H1 (cell line): Measurements from ENCODE around the gene OPN5. TPM values are rescaled to one million over a fixed set of nuclear protein-coding genes. Genes with fewer than 3 reads are reported as not detected.

ENCODE experiments used
- CTCF ChIA-PET: fragments of 300-600 bp; sonication (Branson Sonifier 250); formaldehyde crosslinking; loops from one replicate; lab custom pipeline; 2021; ENCODE audit not compliant: partially characterized antibody; lab: Charles Lee
- POLR2A ChIA-PET: fragments of 300-600 bp; sonication (Branson Sonifier 250); formaldehyde crosslinking; loops from one replicate; lab custom pipeline; 2021; ENCODE audit warnings: inconsistent platforms; ENCODE audit not compliant: partially characterized antibody; lab: Charles Lee
- DNase-seq, 2 experiments: peaks; one replicate each; pipeline versions ENCODE4 v3.0.0 to v3.0.0-alpha.2; 2010 to 2022; ENCODE audit warnings: low spot score in 2 of 2, low read depth in 1 of 2, mixed read lengths in 1 of 2
- FAIRE-seq: peaks from 2 replicates; lab custom pipeline; 2011; peaks lifted over from hg19 to GRCh38; lab: Jason Lieb, UNC
- H2AFZ ChIP-seq: 2 replicates; pipeline ENCODE4 v1.8.1; 2012; ENCODE audit warnings: low read length, inconsistent platforms
- H2AK5ac ChIP-seq: 2 replicates; pipeline ENCODE4 v1.6.1; 2013; ENCODE audit warnings: low read depth, low read length
- H2BK120ac ChIP-seq: replicated peaks from 2 replicates; pipeline ENCODE3; 2013; ENCODE audit warnings: low read depth, low read length, inconsistent platforms
- H2BK12ac ChIP-seq: 2 replicates; pipeline ENCODE4 v1.6.1; 2013; ENCODE audit warnings: low read depth, low read length
- H2BK15ac ChIP-seq: 2 replicates; pipeline ENCODE4 v1.6.1; 2013; ENCODE audit warnings: low read length
- H2BK20ac ChIP-seq: 2 replicates; pipeline ENCODE4 v1.6.1; 2013; ENCODE audit warnings: low read length
- H2BK5ac ChIP-seq: 2 replicates; pipeline ENCODE4 v1.6.1; 2013; ENCODE audit warnings: low read depth, low read length
- H3K14ac ChIP-seq: 2 replicates; pipeline ENCODE4 v1.6.1; 2013; ENCODE audit warnings: inconsistent platforms; ENCODE audit not compliant: insufficient read length
- H3K18ac ChIP-seq: 2 replicates; pipeline ENCODE4 v1.6.1; 2013; ENCODE audit warnings: low read length; ENCODE audit errors: extremely low read depth
- H3K23ac ChIP-seq: 2 replicates; pipeline ENCODE4 v1.6.1; 2013; ENCODE audit warnings: inconsistent platforms; ENCODE audit not compliant: insufficient read length
- H3K23me2 ChIP-seq: 2 replicates; pipeline ENCODE4 v1.6.1; 2013; ENCODE audit warnings: low read depth, low read length
- H3K27ac ChIP-seq: 2 replicates; pipeline ENCODE4 v1.6.1; 2011; ENCODE audit warnings: low read depth, low read length, inconsistent platforms
- H3K27me3 ChIP-seq, 4 experiments: replicated peaks in 1 of 4; 1 replicate in 1 of 4; 2 replicates in 3 of 4; pipeline versions ENCODE4 v1.6.1 to v1.8.1; 2011 to 2013; ENCODE audit warnings: low read length in 3 of 4, mild to moderate bottlenecking in 3 of 4, inconsistent platforms in 2 of 4, mixed read lengths in 2 of 4, moderate library complexity in 1 of 4; ENCODE audit not compliant: control insufficient read depth in 3 of 4, insufficient read depth in 3 of 4; ENCODE audit errors: extremely low read depth in 1 of 4
- H3K36me3 ChIP-seq, 4 experiments: 2 replicates each; pipeline versions ENCODE4 v1.6.1 to v1.8.1; 2011 to 2013; ENCODE audit warnings: mild to moderate bottlenecking in 4 of 4, low read length in 3 of 4, moderate library complexity in 2 of 4, control low read depth in 1 of 4, inconsistent platforms in 1 of 4; ENCODE audit not compliant: insufficient read depth in 4 of 4, control insufficient read depth in 2 of 4
- H3K4ac ChIP-seq: replicated peaks from 2 replicates; pipeline ENCODE3; 2013; ENCODE audit warnings: low read length, low read depth, mixed read lengths, inconsistent platforms; ENCODE audit not compliant: insufficient read length
- H3K4me1 ChIP-seq, 4 experiments: replicated peaks in 1 of 4; 1 replicate in 1 of 4; 2 replicates in 3 of 4; pipeline versions ENCODE4 v1.6.1 to v1.8.1; 2011 to 2013; ENCODE audit warnings: low read length in 3 of 4, inconsistent platforms in 2 of 4, mixed read lengths in 1 of 4; ENCODE audit not compliant: insufficient read depth in 4 of 4, control insufficient read depth in 3 of 4
- H3K4me2 ChIP-seq, 2 experiments: 2 replicates each; pipeline versions ENCODE4 v1.6.1 to v1.8.1; 2011 to 2013; ENCODE audit warnings: low read depth in 2 of 2, low read length in 2 of 2, control low read depth in 1 of 2, inconsistent platforms in 1 of 2, mild to moderate bottlenecking in 1 of 2; ENCODE audit not compliant: insufficient read depth in 1 of 2
- H3K4me3 ChIP-seq, 4 experiments: fragments of 200-600, 300-600 bp in 1 of 4; sonication (generic), shearing (Covaris generic), sonication (Bioruptor Twin) in 1 of 4; 2 replicates each; pipeline versions ENCODE4 v1.5.1 to v1.8.1; 2011 to 2016; ENCODE audit warnings: low read length in 4 of 4, low read depth in 3 of 4, control low read depth in 2 of 4, inconsistent platforms in 2 of 4, mild to moderate bottlenecking in 2 of 4, mixed read lengths in 1 of 4, moderate library complexity in 1 of 4; ENCODE audit not compliant: insufficient read depth in 2 of 4; ENCODE audit errors: extremely low read depth in 1 of 4
- H3K56ac ChIP-seq: replicated peaks from 2 replicates; pipeline ENCODE3; 2013; ENCODE audit warnings: low read depth, mild to moderate bottlenecking, mixed read lengths, low read length, inconsistent platforms; ENCODE audit not compliant: insufficient read length
- H3K79me1 ChIP-seq: 2 replicates; pipeline ENCODE4 v1.6.1; 2013; ENCODE audit warnings: low read depth, low read length, control low read depth
- H3K79me2 ChIP-seq, 2 experiments: 2 replicates each; pipeline versions ENCODE4 v1.6.1 to v1.8.1; 2012 to 2013; ENCODE audit warnings: low read length in 2 of 2, mild to moderate bottlenecking in 2 of 2, inconsistent platforms in 1 of 2; ENCODE audit not compliant: insufficient read depth in 2 of 2, control insufficient read depth in 1 of 2
- H3K9ac ChIP-seq, 4 experiments: replicated peaks in 1 of 4; 1 replicate in 1 of 4; 2 replicates in 3 of 4; pipeline versions ENCODE4 v1.6.1 to v1.8.1; 2011 to 2013; ENCODE audit warnings: low read depth in 3 of 4, low read length in 3 of 4, control low read depth in 2 of 4, mild to moderate bottlenecking in 2 of 4, moderate library complexity in 2 of 4, inconsistent platforms in 1 of 4; ENCODE audit errors: extremely low read depth in 1 of 4
- H3K9me3 ChIP-seq, 2 experiments: 2 replicates each; pipeline versions ENCODE4 v1.6.1 to v1.8.1; 2012 to 2013; ENCODE audit warnings: mild to moderate bottlenecking in 2 of 2, moderate library complexity in 2 of 2, control low read depth in 1 of 2, inconsistent platforms in 1 of 2, low read depth in 1 of 2, low read length in 1 of 2, mixed read lengths in 1 of 2; ENCODE audit not compliant: insufficient read depth in 2 of 2
- H4K20me1 ChIP-seq, 2 experiments: replicated peaks in 1 of 2; 2 replicates each; pipeline versions ENCODE3 to v1.8.1; 2011 to 2013; ENCODE audit warnings: inconsistent platforms in 2 of 2, low read length in 2 of 2, mild to moderate bottlenecking in 1 of 2; ENCODE audit not compliant: insufficient read depth in 2 of 2, control insufficient read depth in 1 of 2
- H4K5ac ChIP-seq: 2 replicates; pipeline ENCODE4 v1.6.1; 2013; ENCODE audit warnings: low read length, low read depth, mixed read lengths, inconsistent platforms; ENCODE audit not compliant: insufficient read length
- H4K8ac ChIP-seq: 2 replicates; pipeline ENCODE4 v1.8.0; 2013; ENCODE audit warnings: mild to moderate bottlenecking, moderate library complexity, low read length, inconsistent platforms; ENCODE audit not compliant: insufficient read depth; ENCODE audit errors: extremely low read depth
- H4K91ac ChIP-seq: replicated peaks from 2 replicates; pipeline ENCODE3; 2013; ENCODE audit warnings: low read length, mixed read lengths, inconsistent platforms; ENCODE audit not compliant: insufficient read length
- CHD1 ChIP-seq: IDR thresholded peaks from 2 replicates; pipeline ENCODE4 v1.6.1; 2012; ENCODE audit warnings: low read depth, low read length, improper control_type of control experiment
- CREB1 ChIP-seq: IDR thresholded peaks from 2 replicates; pipeline ENCODE4 v1.6.1; 2012; ENCODE audit warnings: inconsistent platforms
- GTF2F1 ChIP-seq: IDR thresholded peaks from 2 replicates; pipeline ENCODE4 v1.6.1; 2012; ENCODE audit warnings: low read depth, low read length, improper control_type of control experiment, borderline replicate concordance
- RXRA ChIP-seq: IDR thresholded peaks from 2 replicates; pipeline ENCODE4 v1.6.1; 2011; ENCODE audit warnings: low read depth, mild to moderate bottlenecking, low read length, moderate library complexity; ENCODE audit not compliant: insufficient read depth
- SP1 ChIP-seq: IDR thresholded peaks from 2 replicates; pipeline ENCODE4 v1.6.1; 2011; ENCODE audit warnings: low read depth, low read length
- TAF7 ChIP-seq: optimal IDR thresholded peaks from 2 replicates; pipeline ENCODE3; 2011; ENCODE audit warnings: low read depth, mild to moderate bottlenecking, inconsistent platforms, low read length, moderate library complexity, borderline replicate concordance
- USF2 ChIP-seq: IDR thresholded peaks from 2 replicates; pipeline ENCODE4 v1.6.1; 2011; ENCODE audit warnings: low read length, improper control_type of control experiment
- WGBS, 2 experiments: shearing (Covaris generic) in 1 of 2; methylation state at CpG; one replicate each; pipeline versions ENCODE4 v1.1.6 to v1.1.7; 2013 to 2015; ENCODE audit warnings: low lambda C conversion rate in 2 of 2, mixed read lengths in 2 of 2, inconsistent platforms in 1 of 2, low coverage in 1 of 2, missing lambda C conversion rate in 1 of 2; ENCODE audit not compliant: insufficient replicate concordance in 2 of 2, insufficient coverage in 1 of 2, insufficient read length in 1 of 2; ENCODE audit errors: extremely low coverage in 1 of 2, missing lambda C conversion rate in 1 of 2; 5-methylcytosine and 5-hydroxymethylcytosine counted together
- polyA plus RNA-seq, 7 experiments: library from polyadenylated mRNA; depleted of rRNA in 3 of 7; stranded (reverse) in 5 of 7; unstranded in 2 of 7; fragments of >200 nt in 5 of 7; fragments of 200-250 nt in 2 of 7; gene quantifications; 1 replicate in 5 of 7; 2 replicates in 1 of 7; 4 replicates in 1 of 7; pipeline versions ENCODE4 v1.2.1 to v1.2.3, GENCODE V29; 2011 to 2013; ENCODE audit warnings: missing spikeins in 2 of 7, mixed read lengths in 2 of 7
- total RNA-seq: library from RNA; stranded (reverse); fragmentation: NEBNext Ultra II Directional; extraction: Animal tissue kit (Norgen Biotek cat#: 25700); gene quantifications from 2 replicates; pipeline ENCODE4 v1.2.1, GENCODE V29; 2021
- TF ChIP-seq, protein P1 (sequence below), 3 experiments: IDR thresholded peaks; 1 replicate in 2 of 3; 2 replicates in 1 of 3; pipeline versions ENCODE4 v1.5.1 to v1.6.1; 2011; ENCODE audit warnings: low read length in 3 of 3, mild to moderate bottlenecking in 3 of 3, inconsistent platforms in 2 of 3, low read depth in 1 of 3, moderate library complexity in 1 of 3; ENCODE audit not compliant: insufficient read depth in 1 of 3; ENCODE audit errors: control extremely low read depth in 1 of 3

OPN5 gene
- total and polyA plus RNA-seq, 2 of the 8 experiments (the other 6 are each of a cell fraction or from before 2014, with no cell fraction given): not detected

DNA sequence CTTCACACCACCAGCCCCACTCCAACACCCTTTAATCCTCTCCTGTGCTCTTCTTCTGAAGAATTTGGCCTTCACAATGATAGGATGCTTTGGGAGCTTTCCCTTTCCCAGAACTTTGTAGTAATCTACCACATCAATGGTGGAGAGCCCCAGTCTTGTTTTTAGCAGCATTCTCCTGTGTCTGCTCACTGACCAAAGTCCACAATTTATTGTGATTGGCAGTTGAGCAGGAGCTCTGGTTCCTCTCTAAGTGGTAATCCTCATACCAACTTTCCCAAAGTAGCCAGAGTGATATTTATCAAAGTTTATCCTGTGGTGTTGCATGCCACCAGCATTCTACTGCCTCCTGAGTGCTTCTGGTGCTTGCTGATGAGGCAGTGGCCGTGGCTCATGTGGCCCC lies 29.0 kb upstream of the OPN5 start:
- Histone ChIP-seq H3K27ac (no peak overlapping the region), H2BK5ac (no peak overlapping the region), H3K79me2 (no peaks in the 10 kb centered on the region), H3K9ac (no peak overlapping the region), H2BK12ac (no peak overlapping the region), H3K79me1 (no peaks in the 10 kb centered on the region), H3K4me3 (no peak overlapping the region), H3K14ac (no peak overlapping the region), H4K5ac (no peak overlapping the region), H3K18ac (no peak overlapping the region), H2BK20ac (no peak overlapping the region), H3K27me3 (no peaks in the 10 kb centered on the region), H3K56ac (no peak overlapping the region), H3K4me2 (no peak overlapping the region), H3K36me3 (no peaks in the 10 kb centered on the region), H3K23ac (no peak overlapping the region), H4K8ac (no peak overlapping the region), H2AFZ (no peak overlapping the region), H4K91ac (no peak overlapping the region), H2BK120ac (no peak overlapping the region), H2BK15ac (no peak overlapping the region), H3K9me3 (no peaks in the 10 kb centered on the region), H3K23me2 (no peaks in the 10 kb centered on the region), H4K20me1 (no peaks in the 10 kb centered on the region), H3K4me1 (no peaks in the 10 kb centered on the region), H2AK5ac (no peak overlapping the region), H3K4ac (no peak overlapping the region)
- ChIA-PET POLR2A (no interaction called here), CTCF (no interaction called here)
- DNase-seq (no peak), FAIRE-seq (no peak)
- 88% methylated on average over 1 of the region's 1 CpG; no CpG with 5 or more reads in 1 of the 2 experiments for WGBS, 2 experiments
- TF ChIP-seq CREB1 (no peak), CHD1 (no peak), GTF2F1 (no peak), USF2 (no peak), SP1 (no peak), RXRA (no peak), TAF7 (no peak)
- TF ChIP-seq, protein P1, sequence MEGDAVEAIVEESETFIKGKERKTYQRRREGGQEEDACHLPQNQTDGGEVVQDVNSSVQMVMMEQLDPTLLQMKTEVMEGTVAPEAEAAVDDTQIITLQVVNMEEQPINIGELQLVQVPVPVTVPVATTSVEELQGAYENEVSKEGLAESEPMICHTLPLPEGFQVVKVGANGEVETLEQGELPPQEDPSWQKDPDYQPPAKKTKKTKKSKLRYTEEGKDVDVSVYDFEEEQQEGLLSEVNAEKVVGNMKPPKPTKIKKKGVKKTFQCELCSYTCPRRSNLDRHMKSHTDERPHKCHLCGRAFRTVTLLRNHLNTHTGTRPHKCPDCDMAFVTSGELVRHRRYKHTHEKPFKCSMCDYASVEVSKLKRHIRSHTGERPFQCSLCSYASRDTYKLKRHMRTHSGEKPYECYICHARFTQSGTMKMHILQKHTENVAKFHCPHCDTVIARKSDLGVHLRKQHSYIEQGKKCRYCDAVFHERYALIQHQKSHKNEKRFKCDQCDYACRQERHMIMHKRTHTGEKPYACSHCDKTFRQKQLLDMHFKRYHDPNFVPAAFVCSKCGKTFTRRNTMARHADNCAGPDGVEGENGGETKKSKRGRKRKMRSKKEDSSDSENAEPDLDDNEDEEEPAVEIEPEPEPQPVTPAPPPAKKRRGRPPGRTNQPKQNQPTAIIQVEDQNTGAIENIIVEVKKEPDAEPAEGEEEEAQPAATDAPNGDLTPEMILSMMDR (IDR thresholded peaks at IDR 0.05; ENCODE audit: control extremely low read depth in 1 of 3, insufficient read depth in 1 of 3, low read depth in 1 of 3, low read length in 3 of 3): no peak
